Measurements from ENCODE around the gene RBM17. TPM values are rescaled to one million over a fixed set of nuclear protein-coding genes. Genes with fewer than 3 reads are reported as not detected.

The RBM17 gene
- total and polyA plus RNA-seq, 10 of the 15 experiments (the other 5 are each of a cell fraction or from before 2014, with no cell fraction given): 28.4 to 181 (median 83.9) TPM

- TF ChIP-seq PML (IDR thresholded peaks at IDR 0.05; ENCODE audit: low read length) (no peak), GABPA (IDR thresholded peaks at IDR 0.05; ENCODE audit: low read depth) (no peak), TAF1 (IDR thresholded peaks at IDR 0.05; ENCODE audit: borderline replicate concordance, low read depth, low read length) (no peak), TCF12 (IDR thresholded peaks at IDR 0.05; ENCODE audit: low read depth, low read length) (no peak)
Observed at GRCh38 chr10:6139470-6139869, 50.6 kb downstream of the RBM17 start (continued).

- RAD21 ChIA-PET (ENCODE audit: unreplicated experiment): interaction anchor here (1.0 to 2.8 kb wide), 2 partner anchors 23 to 62 kb away, joined by 3 to 9 read pairs; partner anchors contain the start of gene PFKFB3
- peak; percentile 3 for ATAC-seq
- Histone ChIP-seq H4K20me1 (ENCODE audit: control insufficient read depth, insufficient read depth) (no peaks in the 10 kb centered on the region), H3K4me3 (peak overlapping the region; percentile 52), H3K4me2 (ENCODE audit: control insufficient read depth, insufficient read depth) (peak overlapping the region; percentile 80), H3K9ac (ENCODE audit: control insufficient read depth, insufficient read depth, low read length) (peak overlapping the region; percentile 36; the same call in 1 of the 2 replicates), H3K9me3 (replicated peaks; ENCODE audit: control insufficient read depth, insufficient read depth, low read length) (no peaks in the 10 kb centered on the region), H3K4me1 (ENCODE audit: control insufficient read depth, insufficient read depth, low read length) (peaks cover 50% of the 10 kb centered on the region), H3K27me3 (replicated peaks in 1 of 2; ENCODE audit: control insufficient read depth in 2 of 2, insufficient read depth in 2 of 2, low read length in 1 of 2) (no peaks in the 10 kb centered on the region), H3K36me3 (ENCODE audit: control insufficient read depth in 2 of 2, insufficient read depth in 2 of 2, low read length in 1 of 2) (no peaks in the 10 kb centered on the region), H2AFZ (ENCODE audit: control insufficient read depth, low read depth, low read length) (no peak overlapping the region), H3K27ac (ENCODE audit: control insufficient read depth, insufficient read depth) (peak overlapping the region; percentile 82; the same call in 1 of the 2 replicates), H3K79me2 (ENCODE audit: control insufficient read depth, insufficient read depth, low read length) (peaks cover 4% of the 10 kb centered on the region; the same call in 1 of the 2 replicates)
- no peak for FAIRE-seq
- in situ Hi-C loops (cut with MboI) (no loop called here), intact Hi-C loops (cut with micrococcal nuclease; ENCODE audit: unreplicated experiment) (loop anchor here (2.0 to 5.0 kb wide), 2 partner anchors 132 to 155 kb away; no protein-coding TSS in a partner anchor)
- no peak for DNase-seq (ENCODE audit: low read depth, low spot score)
- 54% methylated on average over 26 of the region's 28 CpGs for WGBS (ENCODE audit: insufficient coverage, insufficient replicate concordance, low lambda C conversion rate, missing lambda C conversion rate)
- BruUV-seq (replicated peaks): no TSS peak
- SMC1A ChIA-PET (ENCODE audit: uncharacterized antibody, unreplicated experiment): interaction anchor here (2.1 to 2.6 kb wide), 2 partner anchors 9 to 11 kb away, joined by 6 to 7 read pairs; no protein-coding TSS in a partner anchor
- CTCF ChIA-PET: interaction anchor here (0.6 to 5.6 kb wide), 3 partner anchors 11 to 96 kb away, joined by 3 to 50 read pairs (median 4); no protein-coding TSS in a partner anchor
- POLR2A ChIA-PET: no interaction called here
- peak in 1 of 2 experiments; percentile 45; a peak in 3 of 4 replicates for TF ChIP-seq IKZF2 (IDR thresholded peaks at IDR 0.05)
- TF ChIP-seq EP300 (IDR thresholded peaks at IDR 0.05; ENCODE audit: borderline replicate concordance in 1 of 2, control insufficient read depth in 1 of 2, low read depth in 2 of 2, low read length in 2 of 2): 0 out of 4 replicates have a peak, but pooled peaks of 1 of the 2 experiments have one; percentile 43
- peak; percentile 64 for TF ChIP-seq IKZF1 (conservative IDR thresholded peaks at IDR 0.05)
- peak; percentile 84 for TF ChIP-seq PKNOX1 (IDR thresholded peaks at IDR 0.05)
- no peak for TF ChIP-seq KDM1A (IDR thresholded peaks at IDR 0.05; ENCODE audit: borderline replicate concordance)
- TF ChIP-seq TCF12 (IDR thresholded peaks at IDR 0.05; ENCODE audit: low read depth, low read length): peak; percentile 67; the same call in 1 of the 2 replicates
- TF ChIP-seq NFYB (IDR thresholded peaks at IDR 0.05; ENCODE audit: insufficient read depth, low read depth, low read length): no peak
- 0 out of 2 replicates have a peak, but pooled peaks have one; percentile 32 for TF ChIP-seq ZNF687 (IDR thresholded peaks at IDR 0.05)
- 0 out of 2 replicates have a peak, but pooled peaks have one; percentile 41 for TF ChIP-seq GATAD2B (conservative IDR thresholded peaks at IDR 0.05; ENCODE audit: low read depth)
- TF ChIP-seq SREBF2 (IDR thresholded peaks at IDR 0.05; ENCODE audit: low read length): no peak
- no peak for TF ChIP-seq ATF3 (IDR thresholded peaks at IDR 0.05; ENCODE audit: borderline replicate concordance, extremely low read depth, low read depth, low read length)
- TF ChIP-seq EED (IDR thresholded peaks at IDR 0.05; ENCODE audit: low read depth): peak; percentile 77
Observed at GRCh38 chr10:6140141-6140841, 51.5 kb downstream of the RBM17 start.
